HG03432 (cell line): Measurements from ENCODE around the gene ANKLE1.

Experiments
- ATAC-seq: cut with Tn5 transposase; IDR thresholded peaks from one replicate; pipeline ENCODE4 v1.9.1; 2021; ENCODE audit warnings: mild to moderate bottlenecking, moderate library complexity; ENCODE audit not compliant: unreplicated experiment

The ANKLE1 gene

GRCh38 chr19:17281391-17282304 is at the start of gene ANKLE1:
TSS of gene ANKLE1 (plus strand) at chr19:17281901. CDS start at chr19:17281921, 20 bp downstream.
- ATAC-seq = peak; percentile 48

- no peak for ATAC-seq
These were observed 49.4 kb upstream of the ANKLE1 start for GRCh38 chr19:17232258-17232657.

GRCh38 chr19:17234911-17235299 is 46.8 kb upstream of the ANKLE1 start:
- no peak for ATAC-seq

- ATAC-seq = peak; percentile 68
These were observed 46.3 kb upstream of the ANKLE1 start for GRCh38 chr19:17235300-17235970.

- ATAC-seq = no peak
These were observed 45.5 kb upstream of the ANKLE1 start for GRCh38 chr19:17235971-17236777.

- ATAC-seq = no peak
These were observed 44.7 kb upstream of the ANKLE1 start for GRCh38 chr19:17236811-17237543.

- no peak for ATAC-seq
These were observed 43.7 kb upstream of the ANKLE1 start for GRCh38 chr19:17237747-17238706.

- ATAC-seq = no peak
These were observed 41.5 kb upstream of the ANKLE1 start for GRCh38 chr19:17240062-17240752.

GRCh38 chr19:17240826-17241399 is 40.8 kb upstream of the ANKLE1 start:
- no peak for ATAC-seq

GRCh38 chr19:17242431-17243208 is 39.1 kb upstream of the ANKLE1 start:
- ATAC-seq = no peak

GRCh38 chr19:17243211-17243829 is 38.4 kb upstream of the ANKLE1 start:
- ATAC-seq = no peak

GRCh38 chr19:17243830-17244617 is 37.7 kb upstream of the ANKLE1 start:
- ATAC-seq = no peak

GRCh38 chr19:17244618-17245534 is 36.8 kb upstream of the ANKLE1 start:
- ATAC-seq = peak; percentile 18

- no peak for ATAC-seq
These were observed 36.1 kb upstream of the ANKLE1 start, which contains the start of gene NR2F6 for GRCh38 chr19:17245535-17245984. TSS of gene NR2F6 (minus strand) at chr19:17245919. CDS start at chr19:17245220, 699 bp downstream.
